NCI-H1048 (cell line): ENCODE data around the gene INSL3.

Source experiments
- DNase-seq: peaks from one replicate; lab custom pipeline; 2025; lab: John Stamatoyannopoulos, UW

INSL3 gene, protein sequence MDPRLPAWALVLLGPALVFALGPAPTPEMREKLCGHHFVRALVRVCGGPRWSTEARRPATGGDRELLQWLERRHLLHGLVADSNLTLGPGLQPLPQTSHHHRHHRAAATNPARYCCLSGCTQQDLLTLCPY

DNA sequence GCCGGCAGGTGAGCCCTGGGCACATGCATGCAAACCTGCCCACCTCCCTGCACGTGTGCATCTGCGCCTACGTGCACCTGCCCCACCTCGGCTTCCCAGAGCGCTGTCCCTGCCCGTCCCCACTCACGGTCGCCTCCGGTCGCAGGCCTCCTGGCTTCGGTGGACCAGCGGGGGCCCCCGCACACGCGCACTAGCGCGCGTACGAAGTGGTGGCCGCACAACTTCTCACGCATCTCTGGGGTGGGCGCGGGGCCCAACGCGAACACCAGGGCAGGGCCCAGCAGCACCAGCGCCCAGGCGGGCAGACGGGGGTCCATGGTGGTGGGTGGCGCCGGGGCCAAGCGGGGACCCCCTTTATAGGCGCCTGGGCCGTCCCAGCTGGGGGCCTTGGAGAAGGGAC, at the start of gene INSL3:
Gene INSL3, minus strand, starts transcription at position 330 of the 400 bp plus-strand sequence. Its CDS starts 13 bp downstream, at position 317.
- DNase-seq: no peak

DNA sequence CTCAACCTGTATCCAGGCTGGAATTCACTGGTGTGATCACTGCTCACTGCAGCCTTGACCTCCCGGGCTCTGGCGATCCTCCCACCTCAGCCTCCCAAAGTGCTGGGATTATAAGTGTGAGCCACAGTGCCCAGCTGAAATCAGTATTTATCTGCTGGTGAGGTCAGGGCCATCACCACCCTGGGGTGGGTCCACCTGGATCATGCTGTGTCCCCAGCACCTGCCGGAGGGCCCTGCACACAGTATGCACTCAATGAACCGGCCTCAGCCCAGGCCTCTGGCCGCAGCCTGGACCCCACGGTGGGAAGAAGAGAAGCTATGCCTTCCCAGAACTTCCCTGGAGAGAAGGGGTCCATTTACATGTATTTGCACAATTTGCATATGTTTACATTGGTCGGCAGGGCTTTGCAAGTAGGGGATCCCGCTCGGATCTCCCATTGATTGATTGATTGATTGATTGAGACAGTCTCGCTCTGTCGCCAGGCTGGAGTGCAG, 47.8 kb upstream of the INSL3 start:
- DNase-seq: no peak

DNA sequence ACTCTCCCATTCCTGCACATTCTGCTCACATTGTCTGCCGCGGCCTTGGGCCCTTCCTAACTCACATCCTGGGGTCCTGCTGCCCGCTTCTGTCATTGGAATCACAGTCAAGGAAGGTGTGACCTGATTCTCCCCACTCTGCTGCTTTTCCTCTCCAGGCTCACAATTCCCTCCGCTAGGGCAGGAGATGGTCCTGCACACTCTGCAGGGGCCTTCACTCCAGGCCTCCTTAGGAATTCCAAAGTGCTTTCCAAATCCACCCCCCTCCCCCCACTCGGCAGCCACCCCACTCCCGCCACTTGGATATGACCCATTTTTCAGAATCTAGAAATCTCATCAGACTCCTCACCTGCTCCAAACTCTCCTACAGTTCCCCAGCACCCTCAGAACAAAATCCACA, 47.4 kb upstream of the INSL3 start:
- no peak for DNase-seq

DNA sequence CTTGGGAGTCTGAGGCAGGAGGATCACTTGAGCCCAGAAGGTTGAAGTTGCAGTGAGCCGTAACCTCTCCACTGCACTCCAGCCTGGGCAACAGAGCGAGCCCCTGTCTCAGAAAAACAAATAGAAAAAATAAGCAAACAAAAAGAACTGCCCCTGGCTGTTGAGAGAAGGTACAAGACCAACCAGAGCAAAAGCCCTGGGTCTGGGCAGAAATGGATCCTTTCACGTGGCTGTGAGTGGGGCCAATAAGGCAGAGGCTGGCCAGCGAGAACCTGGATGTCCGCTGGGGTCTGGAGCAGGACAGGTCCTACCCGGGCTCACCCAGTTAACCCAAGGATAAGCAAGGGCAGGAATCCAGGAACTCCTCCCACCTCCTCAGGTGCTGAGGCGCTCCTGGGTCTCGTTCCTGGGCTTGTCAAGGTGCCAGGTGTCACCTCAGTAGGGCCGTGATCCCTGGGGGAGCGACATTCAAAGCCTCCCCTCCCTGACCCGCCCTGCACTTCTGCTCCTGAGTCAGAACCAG, 45.7 kb upstream of the INSL3 start:
- no peak for DNase-seq

DNA sequence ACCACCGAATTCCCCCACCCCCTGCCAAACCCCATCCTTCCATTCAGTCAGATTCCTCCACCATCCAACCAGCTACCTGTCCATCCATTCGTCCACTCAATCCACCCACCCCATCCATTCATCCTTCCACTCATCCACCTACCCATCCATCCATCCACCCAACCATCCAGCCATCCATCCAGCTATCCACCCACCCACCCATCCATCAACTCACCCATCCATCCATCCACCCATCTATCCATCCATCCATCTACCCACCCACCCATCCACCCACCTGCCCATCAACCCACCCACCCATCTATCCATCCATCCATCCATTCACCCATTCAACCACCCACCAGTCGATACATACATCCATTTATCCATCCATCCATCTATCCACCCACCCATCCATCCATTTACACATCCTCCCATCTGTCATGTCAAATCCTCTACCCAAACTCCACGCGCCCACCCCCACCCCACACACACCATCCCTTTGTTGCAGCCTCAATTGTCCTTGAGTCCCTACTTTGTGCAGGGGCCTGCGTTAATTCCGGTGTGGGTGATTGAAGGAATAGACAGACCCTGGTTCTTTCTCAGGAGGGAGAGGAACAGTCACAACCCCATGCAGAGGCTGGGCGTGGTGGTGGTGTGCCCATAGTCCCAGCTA, 45.1 kb upstream of the INSL3 start:
- no peak for DNase-seq

DNA sequence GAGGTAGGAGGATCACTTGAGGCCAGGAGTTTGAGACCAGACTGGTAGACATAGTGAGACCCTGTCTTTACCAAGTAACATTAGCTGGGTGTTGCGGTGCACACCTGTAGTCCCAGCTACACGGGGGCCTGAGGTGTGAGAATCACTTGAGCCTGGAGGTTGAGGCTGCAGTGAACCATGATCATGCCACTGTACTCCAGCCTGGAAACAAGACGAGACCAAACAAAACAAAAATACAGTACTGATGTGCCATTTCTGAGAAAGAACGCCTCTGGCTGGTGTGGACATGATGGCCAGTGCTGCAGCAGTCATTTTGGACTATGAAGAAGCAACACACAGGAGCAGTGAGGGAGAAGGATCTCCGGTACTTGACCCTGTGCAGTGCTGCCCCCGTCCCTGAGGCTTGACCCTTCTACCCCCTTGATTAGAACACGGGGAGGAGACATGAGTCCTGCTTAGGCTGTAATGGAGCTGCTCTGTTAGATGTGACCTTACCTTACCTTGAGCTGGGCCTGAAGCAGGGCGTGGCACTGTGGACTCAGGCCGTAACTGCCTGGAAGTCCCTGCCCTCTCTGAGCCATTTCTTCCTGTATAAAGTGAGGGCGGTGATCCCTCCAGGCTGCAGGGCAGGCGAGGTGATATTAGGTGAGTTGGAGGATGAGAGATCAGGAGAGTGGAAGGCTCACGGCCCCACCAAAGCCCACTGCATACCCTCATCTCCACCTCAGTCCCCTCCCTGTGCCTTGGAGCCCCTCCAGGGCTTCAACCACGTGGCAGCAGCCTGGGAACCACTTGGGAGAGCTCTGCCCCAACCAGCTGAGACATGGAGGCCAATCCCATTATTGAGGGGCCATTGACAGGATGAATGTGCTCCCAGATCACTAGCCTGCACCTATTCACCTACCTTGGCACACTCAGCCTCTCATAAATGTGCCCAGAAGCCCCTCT, 44.3 kb upstream of the INSL3 start:
- no peak for DNase-seq

DNA sequence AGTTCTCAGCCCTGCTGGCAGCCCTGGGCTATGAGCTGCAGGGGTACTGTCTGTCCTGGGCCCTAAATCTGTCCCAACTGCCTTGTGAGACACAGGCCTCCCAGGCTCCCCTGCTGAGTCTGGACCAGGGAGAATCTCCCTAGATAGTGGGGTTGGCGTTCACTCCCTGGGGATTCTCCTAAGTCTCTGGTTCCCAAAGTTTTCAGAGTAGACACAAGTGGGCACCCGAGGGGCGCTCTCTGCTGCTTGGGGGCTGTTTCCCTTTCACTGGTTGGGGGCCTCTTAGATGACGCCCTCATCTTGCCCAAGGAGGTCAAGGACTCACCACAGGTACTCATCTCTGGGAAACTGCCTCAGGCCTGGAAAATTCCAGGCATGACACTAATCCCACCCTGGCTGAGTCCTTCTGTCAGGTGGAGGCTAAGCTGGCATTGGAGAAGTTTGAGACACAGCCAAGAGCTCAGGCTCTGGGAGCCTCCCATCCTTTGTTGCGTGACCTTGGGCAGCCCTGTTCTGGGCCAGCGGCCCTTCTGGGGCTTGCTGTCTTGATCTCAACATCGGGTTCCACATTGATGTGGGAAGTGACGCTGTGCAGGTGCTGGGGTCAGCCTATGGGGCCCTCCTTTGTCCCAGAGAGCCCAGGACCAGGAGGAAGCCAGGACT, 42.3 kb upstream of the INSL3 start:
- no peak for DNase-seq

DNA sequence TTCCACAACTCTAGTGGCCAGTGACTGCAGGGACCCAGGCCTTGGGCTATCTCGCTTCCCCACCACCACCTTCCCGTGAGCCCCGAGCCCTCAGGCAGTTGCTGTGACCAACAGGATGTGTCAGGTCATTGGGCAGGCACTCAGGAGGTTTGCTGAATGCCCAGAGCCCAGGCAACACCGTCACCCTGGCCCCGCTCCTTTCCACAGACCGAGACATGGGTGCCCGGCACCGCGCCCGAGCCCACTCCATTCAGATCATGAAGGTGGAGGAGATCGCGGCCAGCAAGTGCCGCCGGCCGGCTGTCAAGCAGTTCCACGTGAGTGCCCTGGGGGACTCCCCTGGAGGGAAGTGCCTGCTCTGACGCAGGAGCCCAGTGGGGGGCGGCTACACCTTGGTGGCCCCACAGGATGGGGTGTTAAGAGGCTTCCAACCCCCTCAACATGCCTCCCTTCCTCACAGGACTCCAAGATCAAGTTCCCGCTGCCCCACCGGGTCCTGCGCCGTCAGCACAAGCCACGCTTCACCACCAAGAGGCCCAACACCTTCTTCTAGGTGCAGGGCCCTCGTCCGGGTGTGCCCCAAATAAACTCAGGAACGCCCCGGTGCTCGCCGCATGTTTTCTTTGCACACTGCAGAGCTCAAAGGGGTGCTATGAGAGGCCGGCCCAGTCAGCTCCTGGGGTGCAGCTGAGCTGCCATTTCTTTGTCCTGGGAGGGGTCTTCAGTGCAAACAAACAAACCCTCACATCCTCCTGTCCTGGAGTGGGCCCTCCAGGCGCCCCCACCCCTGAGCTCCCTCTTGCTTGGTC, 41.6 kb upstream of the INSL3 start:
- no peak for DNase-seq

DNA sequence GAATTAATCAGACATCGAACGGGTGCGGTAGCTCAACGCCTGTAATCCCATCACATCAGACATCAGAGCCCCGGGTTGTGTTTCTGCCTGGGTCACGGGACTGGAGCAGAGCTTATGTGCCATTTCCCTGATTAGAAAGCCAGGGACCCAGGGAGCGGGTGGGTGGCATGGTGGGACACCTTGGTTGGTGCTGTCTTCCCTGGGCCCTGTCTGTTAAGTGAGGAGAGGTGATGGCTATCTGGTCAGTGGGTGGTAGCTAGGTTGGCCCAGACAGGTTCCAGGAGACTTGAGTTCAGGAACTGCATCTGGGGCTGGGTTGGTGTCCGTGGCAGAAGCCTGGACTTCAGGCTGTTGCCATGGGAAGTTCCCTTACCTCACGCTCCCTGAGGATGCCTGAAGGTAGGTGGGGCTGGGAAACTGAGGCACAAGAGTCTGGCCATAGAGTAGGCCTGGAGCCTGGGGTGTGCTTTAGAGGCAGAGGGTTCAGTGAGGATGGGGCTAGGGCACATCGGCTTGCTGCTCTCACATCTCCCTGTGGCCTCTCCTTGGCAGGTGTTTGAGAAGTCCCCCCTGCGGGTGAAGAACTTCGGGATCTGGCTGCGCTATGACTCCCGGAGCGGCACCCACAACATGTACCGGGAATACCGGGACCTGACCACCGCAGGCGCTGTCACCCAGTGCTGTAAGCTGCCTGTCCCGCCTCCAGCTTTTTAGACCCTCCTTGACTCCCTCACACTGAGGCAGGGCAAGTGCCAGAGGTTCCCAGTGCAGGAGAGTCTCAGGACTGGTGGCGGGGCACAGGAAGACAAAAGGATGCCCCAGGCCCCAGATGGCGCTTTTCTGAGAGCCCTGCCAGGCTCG, 40.5 kb upstream of the INSL3 start:
- DNase-seq: no peak

DNA sequence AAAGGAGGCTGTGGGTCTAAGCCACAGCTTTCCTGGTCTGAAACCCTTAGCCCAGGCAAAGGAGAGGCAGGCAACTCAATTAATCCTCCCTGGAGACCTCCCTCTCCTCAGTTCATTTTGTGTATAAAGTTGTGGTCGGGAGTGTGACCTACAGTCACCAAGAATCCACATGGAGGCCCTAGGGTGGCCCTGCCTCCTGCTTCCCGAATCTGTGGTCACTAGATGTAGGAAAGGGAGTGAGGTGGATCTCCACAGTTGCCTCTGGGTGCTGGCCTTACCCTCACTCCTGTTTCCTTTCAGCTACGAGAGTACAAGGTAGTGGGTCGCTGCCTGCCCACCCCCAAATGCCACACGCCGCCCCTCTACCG, 39.7 kb upstream of the INSL3 start:
- no peak for DNase-seq

DNA sequence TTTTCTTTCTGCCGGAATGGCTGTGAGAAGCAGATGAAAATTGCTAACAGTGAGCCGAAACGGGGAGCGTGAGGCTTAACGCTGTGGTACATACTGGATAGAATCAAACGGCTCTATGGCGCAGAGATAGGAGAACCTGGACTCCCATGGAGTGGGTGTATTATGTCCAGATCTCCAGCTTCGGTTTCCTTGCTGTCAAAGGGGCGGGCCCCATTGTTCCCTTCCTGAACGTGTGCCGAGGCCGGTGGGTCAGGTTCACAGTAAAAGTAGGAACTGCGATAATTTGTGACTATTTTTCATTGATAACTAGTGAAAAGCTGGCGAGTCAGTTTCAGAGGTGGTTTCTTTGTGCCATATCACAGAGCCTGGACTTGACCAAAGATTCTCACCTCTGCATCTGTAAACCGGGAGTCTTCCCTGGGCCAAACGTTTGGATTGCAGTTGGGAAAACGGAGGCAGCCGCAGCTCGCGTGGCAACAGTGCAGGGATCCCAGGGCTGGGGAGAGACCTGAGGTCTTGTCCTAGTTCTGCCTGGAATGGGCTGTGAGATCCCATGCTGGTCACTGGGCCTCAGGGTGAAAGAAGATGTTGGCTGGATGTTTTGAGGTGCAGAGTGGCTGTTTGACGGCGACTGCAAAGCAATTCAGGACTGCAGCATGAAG, 39.1 kb upstream of the INSL3 start:
- no peak for DNase-seq

DNA sequence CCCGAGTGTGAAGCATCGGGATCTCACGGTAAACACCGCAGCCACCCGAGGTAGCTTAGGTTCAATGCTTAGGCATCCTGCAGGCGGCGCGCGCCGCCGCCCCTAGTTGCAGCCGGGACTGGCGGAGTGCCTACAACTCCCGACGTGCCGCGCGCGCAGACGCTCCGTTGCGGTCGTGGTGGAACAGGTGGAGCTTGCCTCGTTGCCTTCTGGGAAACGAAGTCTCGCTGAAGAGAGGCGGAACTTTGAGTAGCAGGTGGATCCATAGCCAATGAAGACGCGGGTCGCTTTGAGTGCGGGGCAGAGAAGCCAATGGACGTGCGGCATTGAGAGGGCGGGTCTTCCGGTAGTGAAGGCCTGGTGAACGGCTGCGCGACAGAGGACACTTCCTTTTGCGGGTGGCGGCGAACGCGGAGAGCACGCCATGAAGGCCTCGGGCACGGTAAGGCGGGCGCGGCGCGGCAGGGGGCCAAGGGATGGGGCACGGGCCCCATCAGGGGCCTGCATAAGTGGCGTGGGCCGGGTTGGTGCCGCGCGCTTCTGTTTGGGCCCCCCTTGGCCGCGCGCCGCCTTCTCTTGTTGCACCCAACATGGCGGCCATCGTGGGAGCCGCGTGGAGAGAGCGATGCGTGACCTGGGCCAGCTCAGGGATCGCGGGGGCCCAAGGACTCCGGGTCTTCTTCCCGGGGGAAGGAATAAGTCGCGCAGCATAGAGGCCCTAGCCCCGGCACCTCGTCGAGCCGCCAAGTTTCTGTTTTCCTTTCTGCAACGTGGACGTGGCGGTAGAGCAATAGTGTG, 38.4 kb upstream of the INSL3 start, which contains the start of gene RPL18A:
Gene RPL18A, plus strand, starts transcription at position 378 of the 798 bp plus-strand sequence. Its CDS starts 47 bp downstream, at position 425.
- peak; percentile 98 for DNase-seq

DNA sequence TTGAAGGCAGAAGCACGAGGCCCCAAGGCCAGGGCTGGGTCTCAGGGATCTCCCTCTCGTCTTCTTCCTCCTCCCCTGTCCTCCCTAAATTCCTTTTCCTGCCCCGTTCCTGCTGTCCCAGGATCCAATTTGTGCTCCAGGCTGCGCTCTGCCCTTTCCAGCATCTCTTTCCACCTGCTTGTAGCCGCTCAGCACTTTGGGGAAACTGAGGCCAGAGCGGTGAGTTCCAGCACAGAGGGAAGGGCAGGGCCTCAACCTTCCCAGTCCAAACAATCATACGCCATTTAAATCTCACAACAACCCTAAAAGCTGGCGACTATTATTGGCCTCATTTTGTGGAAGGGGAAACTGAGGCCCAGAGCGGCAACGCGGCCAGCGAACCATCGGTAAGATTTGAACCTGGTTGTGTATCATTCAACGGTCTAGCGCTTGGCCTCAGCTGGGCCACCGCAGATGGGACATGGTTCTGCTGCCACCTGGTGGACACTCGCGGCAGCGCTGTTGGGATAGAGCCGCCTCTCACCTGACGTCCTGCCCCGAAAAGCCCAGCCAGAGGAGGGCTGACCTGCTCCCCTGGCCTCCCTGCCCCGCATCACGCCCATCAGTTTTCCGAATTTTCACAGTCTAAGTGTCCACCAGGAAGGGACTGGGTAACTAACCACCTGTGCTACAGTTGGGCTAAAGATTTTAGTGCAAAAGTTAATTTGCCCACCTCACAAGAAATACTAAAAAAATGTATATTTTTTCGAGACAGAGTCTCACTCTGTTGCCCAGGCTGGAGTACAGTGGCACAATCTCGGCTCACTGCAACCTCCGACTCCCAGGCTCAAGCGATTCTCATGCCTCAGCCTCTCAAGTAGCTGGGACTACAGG, 34.2 kb upstream of the INSL3 start:
- no peak for DNase-seq

DNA sequence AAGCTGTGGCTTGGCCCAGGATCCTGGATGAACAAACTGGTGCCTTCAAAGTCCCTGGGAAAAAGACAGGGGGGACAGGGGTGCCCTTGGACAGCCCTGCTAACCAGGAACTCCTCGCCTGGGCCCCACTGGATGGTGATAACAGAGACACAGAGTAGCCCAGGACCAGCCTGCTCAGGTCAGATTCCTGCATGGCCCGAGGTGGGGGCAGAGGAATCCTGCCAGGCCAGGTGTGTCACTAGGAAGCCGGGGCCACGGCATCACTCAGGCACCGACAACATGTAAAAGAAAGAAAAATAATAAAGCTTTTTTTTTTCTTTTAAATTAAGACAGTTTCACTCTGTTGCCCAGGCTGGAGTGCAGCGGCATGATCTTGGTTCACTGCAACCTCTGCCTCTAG, 32.7 kb upstream of the INSL3 start:
- DNase-seq: no peak

DNA sequence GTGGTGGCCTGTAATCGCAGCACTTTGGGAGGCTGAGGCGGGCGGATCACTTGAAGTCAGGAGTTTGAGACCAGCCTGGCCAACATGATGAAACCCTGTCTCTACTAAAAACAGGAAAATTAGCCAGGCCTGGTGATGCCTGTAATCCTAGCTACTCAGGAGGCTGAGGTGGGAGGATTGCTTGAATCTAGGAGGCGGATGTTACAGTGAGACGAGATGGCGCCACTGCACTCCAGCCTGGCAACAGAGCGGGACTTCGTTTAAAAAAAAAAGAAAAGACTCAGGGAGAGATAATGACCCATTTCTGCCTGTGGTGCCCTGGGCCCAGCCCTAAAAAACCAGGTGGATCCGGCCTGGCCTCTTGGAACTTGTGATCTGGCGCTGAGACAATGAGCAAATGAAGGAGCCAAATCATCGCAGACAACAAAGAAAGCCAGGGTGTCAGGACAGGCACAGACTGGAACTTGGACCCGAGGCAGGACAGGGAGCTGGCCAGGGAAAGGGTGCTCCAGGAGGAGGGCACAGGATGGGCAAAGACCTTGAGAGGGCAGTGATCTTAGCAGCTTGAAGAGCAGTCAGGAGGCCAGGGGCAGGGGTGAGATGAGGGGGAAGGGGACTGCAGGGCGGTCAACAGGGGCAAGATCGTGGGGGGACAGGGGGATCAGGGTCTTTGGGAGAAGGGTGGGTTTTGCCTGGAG, 27.4 kb upstream of the INSL3 start:
- no peak for DNase-seq

DNA sequence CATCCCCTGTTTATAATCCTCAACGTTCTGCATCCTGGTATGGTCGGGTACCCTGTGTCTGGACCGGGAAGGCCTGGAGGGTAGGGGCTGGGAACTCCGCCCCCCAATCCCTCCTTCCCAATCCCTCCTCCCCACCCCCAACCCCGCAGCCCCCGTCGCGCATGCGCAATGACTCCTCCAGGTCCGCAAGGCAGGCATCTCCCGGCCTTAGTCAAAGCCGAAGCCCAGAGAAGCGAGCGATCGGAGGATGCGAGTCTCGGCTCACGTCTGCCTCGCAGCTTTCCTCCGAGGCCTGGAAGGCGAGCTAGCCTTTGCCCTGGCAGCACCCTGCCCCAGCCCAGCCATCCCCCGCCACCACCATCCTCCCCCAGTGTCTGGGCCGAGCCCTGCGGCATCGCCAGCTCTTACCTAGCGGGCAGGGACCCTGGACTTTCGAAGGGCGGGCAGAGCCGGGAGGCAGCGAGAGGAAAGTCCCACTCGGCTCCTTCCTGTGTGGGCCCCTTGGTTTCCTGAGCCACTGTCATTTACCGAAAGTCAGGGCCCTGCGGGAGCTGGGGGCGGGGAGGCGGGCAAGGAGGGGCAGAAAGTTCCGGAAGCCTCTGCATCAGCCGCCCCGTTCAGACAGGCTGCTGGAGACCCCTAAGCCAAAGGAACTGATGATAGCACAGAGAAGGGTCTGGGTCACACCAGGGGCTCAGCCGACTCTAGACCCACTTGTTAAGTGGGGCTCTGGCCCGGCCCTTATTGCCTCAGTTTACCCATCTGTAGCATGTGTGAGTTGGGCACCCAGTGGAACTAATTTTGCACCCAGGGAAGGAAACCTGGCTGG, 26.4 kb upstream of the INSL3 start, which contains the start of gene JAK3:
Gene JAK3, minus strand, starts transcription at position 445 of the 829 bp plus-strand sequence. CDS start 3,565 bp downstream, outside the sequence.
- DNase-seq: no peak
